AML-193 (cell line): ENCODE results near the gene LRRC2.
"Not testable (repeated sequence)": the region's sequence is repeated elsewhere in the genome, so short reads cannot be mapped to it uniquely, and the experiment has no call there.

ENCODE experiments used
- DNase-seq, 2 experiments: peaks; one replicate each; lab custom pipeline; 2025; lab: John Stamatoyannopoulos, UW

Gene LRRC2

DNA sequence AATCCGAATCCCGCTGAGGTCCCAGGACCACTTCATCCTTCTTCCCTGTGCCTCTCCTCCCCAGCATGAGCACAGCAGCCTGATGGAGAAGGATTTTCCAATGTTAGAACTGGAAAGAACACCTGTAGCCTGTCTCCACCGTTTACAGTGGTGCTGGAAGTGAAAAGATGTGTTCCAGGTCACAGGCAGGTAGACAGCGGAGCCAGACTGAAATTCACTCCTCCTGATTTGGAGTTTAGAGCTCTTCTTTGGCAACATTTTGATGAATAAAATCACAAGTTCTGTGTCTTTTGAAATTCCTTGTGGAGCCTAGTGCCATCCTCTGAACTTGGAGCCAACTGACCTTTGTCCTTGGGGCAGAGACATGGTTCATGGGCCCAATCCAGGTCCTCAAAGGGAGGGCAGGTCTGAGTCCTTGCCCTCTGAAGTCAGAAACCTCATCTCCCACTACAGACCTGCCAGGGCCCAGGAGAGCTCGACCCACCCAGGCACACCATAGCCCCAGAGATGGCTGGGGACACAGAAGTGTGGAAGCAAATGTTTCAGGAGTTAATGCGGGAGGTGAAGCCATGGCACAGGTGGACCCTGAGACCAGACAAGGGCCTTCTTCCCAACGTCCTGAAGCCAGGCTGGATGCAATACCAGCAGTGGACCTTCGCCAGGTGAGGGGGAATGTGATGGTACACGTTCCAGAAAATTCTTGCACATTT is 68.4 kb downstream of the LRRC2 start, which contains the start of gene RTP3:
Gene RTP3 (plus strand): TSS at position 421 of the 710 bp plus-strand sequence. CDS start 87 bp downstream, at position 508.
- no peak for DNase-seq

DNA sequence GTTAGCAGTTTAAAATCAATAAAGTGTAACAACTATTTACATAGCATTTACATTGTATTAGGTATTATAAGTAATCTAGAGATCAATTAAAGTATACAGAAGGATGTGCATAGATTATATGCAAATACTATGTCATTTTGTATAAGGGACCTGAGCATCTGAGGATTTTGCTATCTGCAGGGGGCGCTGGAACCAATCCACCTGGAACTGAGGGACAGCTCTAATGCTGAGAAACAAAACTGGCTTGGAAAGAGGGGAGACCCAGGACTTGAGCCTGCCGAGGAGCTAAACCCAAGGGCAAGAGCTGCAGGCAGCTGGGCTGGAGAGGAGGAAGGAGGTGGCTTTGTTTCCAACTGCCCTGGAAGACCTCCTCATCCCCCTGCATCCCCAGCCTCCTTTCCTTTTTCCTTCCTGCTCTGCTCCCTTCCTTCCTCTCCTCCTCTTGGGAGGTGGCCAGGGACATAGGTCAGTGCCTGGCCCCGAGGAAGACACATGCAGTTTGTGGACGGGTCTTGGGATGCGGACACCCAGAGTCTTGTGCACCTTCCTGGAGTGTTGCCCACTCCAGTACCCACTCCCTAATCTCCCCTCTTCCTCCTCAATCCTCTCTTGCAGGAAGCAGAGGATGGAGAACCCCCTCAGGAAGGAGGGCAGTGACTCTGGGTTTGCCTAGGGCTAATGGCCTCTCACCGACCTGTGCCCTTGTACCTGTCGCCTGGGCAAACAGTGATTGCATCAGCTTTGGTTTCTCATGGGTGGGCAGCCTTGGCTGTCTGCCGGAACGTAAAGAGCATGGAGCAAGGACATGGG is 69.2 kb downstream of the LRRC2 start:
- DNase-seq, result peak; percentile 32 to 38

DNA sequence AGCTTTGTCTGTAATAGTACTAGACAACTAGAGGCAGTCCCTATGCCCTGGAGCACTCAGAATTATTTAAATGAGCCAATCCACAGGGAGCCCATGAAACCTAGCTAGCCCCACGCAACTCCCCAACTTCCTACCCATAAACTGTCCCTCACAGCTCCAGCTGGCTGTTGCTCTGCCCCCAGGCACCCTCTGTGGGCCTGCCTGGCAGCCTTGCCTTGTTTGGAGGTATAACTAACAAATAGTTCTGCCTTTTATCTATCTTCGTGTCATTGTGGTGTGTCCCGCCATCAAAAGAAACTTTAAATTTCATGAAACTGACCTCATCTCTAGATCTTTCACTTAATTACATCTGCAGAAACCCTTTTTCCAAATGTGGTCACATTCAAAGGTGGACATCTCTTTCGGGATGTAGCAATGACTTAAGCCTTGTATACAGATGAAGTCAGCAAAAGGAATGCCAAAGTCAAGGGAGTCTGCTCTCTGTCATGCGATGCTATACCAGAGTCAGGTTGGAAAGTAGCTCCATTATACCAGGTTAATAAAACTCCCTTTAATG is 70.1 kb downstream of the LRRC2 start:
- DNase-seq, result no peak

DNA sequence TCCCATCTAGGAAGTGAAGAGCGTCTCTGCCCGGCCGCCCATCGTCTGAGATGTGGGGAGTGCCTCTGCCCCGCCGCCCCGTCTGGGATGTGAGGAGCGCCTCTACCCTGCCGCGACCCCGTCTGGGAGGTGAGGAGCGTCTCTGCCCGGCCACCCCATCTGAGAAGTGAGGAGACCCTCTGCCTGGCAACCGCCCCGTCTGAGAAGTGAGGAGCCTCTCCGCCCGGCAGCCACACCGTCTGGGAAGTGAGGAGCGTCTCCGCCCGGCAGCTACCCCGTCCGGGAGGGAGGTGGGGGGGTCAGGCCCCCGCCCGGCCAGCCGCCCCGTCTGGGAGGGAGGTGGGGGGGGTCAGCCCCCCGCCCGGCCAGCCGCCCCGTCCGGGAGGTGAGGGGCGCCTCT is 71.6 kb downstream of the LRRC2 start:
- not testable (repeated sequence) for DNase-seq

DNA sequence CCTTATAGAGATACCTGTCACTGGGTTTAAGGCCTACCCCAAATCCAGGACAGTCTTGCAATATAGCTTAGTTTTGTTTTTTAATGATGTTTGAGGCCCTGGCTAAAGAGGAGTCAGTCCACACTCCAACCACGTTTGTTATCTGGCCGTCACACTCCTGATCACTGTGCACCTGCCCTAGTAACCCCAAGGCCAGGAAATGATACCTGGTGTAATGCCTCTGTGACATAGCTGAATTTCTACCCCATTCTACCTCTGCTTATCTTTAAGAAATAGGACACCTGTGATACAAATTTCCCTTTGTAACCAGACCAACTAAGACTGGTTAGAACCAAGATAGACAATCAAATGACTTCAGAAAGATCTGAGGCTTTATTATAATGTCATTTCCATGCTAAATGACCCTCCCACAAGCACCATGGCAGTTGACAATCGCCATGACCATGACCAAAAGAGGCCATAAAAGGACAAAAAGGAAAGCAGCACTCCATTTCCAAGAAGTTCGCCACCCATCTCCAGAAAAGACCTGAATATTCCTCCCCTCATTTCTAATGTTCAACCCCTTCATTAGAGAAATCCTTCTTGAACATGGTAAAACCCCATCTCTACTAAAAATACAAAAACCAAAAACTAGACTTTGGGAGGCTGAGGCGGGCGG is 73.1 kb downstream of the LRRC2 start:
- DNase-seq, result no peak

DNA sequence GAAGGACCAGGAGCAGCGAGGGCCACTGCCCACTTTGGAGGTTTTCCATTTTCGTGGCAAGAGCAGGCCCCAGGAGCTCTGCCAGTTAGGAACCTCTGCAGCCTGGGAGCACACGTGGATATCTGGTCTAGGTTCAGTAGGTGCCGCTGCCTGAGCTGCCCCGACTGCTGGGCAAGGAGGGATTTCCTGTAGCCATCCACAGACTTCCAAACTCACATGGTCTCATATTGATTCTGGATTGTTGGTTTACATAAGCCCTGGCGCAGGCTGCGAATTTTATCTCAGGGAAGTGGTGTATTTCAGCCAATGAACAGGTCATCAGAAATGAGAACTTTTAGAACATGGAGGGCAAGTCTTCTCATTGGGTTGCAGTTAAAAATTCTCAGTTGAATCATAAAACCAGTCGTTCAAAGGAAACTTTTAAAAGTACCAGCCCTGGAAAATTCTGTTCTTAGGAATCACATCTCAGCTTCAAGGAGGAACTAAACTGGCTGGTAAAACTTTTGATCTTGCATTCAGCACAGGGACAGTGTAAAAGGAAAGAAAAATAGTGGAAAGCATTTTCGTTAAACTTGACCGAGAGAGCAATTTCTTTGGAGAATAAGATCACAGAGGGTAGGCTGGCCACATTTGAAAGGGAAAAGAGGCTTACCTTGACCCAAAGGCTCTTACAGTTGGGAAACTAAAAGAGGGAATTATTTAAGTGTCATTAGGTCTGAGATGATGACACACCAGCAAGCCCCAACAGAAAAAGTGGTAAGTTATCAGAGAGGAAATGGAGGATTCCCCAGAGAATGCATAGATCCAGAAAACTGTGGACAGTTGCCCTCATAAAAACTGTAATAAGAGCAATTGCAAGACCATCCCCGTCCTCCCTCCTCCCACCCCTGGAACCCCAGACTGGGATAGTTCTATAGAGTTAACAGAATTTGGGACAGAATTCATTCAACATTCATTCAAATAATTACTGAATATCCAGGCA is 74.7 kb downstream of the LRRC2 start:
- no peak for DNase-seq

DNA sequence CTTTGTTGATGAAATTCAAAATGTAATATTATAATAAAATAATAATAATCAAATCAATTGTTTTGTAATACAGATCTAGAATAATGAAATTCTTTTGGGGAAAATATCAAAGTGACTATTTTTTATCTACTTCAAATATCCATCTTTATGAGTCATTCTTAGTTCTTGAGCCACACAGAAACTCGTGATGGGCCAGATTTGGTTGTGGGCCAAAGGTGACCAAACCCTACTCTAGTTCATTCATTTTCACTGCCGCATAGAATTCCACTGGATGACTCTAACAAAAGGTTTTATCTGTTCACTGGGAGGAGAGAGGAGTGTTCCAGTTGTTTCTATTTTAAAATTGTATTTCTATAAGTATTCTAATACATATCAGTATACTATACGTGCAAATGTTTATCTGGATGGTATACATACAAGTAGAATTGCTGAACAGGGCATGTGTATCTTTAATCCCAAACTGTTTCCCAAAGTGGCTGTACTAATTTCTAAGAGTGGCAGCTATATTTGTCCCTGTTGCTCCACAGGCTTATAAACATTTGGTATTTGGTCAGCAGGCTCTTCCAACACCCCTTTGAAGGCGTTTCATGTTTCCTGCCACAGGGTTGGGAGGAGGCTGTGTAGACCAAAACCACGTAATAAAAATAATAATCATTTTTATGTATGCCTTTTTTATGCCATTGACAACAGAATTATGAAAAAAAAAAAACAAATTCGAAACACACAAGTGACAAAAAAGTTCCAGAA is 75.6 kb downstream of the LRRC2 start:
- no peak for DNase-seq

DNA sequence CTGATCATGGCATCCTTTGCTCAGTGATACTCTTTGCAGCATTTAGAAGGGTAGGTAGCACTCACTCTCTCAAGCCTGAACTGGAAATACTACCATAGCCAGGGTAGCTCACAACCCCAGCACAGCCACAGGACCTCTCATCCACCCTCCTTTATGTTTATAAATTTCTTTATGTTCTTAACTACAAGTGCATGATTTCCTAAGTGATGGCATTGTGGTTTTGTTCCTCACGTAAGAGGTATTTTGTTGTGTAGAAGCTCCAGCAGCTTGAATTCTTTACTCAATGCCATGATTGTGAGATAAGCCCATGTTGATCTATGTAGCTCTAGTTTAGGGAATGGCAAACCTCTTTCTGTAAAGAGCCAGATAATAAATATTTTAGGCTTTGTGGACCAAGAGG is 76.2 kb downstream of the LRRC2 start:
- DNase-seq, result no peak

DNA sequence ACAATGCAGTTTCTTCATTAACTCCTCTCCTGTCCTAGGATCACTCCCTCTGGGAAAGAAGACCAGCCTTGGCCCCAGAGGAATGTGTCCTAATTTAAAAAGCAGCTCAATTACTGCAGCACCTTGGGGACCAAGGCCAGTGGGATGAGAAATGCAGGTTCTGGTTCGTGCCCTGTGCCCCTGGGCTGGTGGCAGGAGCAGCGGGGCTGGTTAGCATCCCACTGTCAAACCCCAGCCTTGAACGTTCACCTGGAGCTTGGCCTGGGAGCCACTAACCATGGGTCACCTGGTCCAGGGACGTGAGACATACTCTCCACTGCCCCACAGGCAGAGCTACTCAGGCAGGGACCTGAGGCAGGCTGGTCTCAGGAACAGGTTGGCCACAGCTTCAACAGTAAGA is 76.7 kb downstream of the LRRC2 start:
- DNase-seq, result no peak

DNA sequence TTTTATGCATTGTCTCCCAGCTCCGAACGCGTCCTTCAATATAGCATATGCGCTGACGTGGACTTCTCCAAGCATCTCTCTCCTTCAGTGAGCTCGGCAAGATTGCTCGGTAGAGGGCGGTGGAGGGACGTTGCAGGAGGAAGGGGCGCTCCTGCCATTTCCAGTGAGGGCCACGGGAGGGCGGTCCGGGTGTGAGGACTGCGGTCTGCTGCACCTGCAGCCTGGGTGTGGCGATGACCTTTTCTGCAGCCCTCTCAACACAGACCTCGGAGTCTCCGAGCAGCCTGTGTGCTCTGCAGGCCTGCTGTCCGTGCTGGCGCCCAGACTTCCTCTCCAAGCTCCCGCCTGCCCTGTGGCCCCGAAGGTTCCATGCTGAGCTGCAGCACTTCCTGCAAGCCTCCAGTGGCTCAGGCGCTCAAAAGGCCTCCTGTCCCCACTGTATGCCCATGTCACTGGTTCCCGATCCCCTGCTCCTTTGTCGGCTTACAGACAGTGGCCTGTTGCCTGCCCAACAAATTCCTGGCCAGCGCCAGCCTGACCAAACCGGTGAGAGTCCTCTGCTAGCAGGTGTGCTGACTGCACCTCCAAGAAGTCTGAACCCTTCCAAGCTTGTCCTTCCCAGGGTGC is 77.3 kb downstream of the LRRC2 start:
- DNase-seq, result peak; percentile 89 to 92

DNA sequence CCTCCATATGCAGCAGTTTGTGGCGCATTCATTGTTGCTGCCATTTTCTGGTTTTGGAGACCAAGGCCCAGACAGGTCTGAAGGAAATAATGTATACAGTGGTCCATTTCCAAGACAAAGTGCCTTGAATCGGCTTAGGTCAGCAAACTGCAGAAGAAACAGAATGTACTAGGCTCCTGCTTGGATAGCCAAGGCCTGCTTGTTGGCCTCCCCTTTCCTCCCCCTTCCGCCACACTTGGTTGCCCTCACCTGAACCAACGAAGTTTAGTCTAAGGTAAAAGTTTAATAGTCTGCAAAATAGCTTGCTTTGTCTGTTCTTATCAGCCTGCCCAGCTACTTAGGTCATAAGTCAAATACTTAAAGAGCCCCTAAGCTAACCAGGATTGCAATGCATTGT is 80.3 kb downstream of the LRRC2 start:
- no peak for DNase-seq

DNA sequence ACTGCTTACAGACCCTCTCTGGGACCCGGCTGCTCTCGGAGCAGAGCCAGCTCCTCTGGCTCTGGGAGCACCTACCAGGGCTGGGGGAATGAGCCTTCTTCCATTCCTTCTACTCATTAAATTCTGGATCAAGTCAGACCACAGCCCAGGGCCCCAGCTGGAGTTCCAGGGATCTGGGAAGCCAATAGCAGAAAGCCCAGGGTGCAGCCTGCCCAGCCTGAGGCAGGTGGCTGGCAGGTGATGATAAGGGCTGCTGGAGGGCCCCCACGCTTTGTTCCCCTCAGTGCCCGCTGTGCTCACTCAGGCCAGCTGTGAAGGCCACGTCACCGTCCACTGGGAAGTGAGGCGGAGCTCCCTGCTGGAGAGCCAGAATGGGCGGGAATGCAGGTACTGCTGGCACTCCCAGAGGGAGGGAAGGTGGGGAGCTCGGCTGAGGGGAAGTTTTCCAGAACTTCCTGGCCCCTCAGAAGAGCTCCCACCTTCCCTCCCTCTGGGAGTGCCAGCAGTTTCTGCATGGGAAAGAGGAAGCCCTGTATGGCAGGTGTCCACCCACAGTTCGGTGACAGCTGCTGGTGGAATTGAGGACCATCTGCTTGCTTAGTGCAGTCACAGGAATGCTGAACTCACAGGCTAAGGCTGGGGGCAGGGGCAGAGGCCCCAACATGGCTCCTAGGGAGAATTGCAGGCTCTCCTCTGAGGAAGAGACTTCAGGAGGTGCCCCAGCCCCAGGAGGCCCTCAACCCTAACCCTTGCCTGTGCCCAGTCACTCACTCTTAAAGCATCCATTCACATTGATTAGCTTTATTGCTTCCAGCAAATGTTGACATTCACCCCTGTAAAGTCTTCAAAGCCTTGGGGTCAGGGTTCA is 81.0 kb downstream of the LRRC2 start:
- DNase-seq, result no peak

DNA sequence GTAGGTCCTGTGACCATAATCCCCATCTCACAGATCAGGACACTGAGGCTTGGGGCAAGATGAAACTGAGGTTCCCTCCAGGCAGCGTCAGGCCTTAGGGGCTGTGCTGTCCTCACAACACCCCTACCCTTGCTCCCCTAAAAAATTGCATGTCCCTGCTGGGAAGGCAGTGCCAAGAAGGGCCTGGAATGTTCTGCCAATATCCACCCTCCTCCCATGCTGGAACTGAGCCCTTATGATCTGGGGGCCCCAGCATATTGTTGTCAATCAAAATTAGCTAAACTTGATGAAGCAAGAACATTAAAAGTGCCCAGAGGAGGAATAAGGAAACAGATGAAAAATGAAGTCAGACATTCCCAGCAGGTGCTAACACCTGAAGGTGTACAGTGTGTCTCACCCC is 81.7 kb downstream of the LRRC2 start:
- no peak for DNase-seq

DNA sequence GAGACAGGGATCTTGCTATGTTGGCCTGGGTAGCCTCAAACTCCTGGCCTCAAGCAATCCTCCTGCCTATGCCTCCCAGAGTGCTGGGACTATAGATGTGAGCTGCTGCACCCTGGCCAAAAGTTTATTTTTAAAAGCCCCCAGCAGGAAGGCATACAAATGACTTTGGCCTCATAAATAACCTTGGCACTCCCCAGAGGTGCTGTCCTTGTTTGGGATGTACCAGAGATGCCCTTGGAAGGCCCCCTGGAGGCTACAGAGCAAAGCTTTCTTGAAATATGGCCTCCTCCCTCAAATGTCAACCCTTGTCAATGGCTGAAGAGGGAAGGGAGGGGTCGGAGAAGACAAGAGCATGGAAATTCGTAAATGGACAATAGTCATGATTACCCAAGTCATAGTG is 82.3 kb downstream of the LRRC2 start:
- peak; percentile 7 to 9 for DNase-seq

DNA sequence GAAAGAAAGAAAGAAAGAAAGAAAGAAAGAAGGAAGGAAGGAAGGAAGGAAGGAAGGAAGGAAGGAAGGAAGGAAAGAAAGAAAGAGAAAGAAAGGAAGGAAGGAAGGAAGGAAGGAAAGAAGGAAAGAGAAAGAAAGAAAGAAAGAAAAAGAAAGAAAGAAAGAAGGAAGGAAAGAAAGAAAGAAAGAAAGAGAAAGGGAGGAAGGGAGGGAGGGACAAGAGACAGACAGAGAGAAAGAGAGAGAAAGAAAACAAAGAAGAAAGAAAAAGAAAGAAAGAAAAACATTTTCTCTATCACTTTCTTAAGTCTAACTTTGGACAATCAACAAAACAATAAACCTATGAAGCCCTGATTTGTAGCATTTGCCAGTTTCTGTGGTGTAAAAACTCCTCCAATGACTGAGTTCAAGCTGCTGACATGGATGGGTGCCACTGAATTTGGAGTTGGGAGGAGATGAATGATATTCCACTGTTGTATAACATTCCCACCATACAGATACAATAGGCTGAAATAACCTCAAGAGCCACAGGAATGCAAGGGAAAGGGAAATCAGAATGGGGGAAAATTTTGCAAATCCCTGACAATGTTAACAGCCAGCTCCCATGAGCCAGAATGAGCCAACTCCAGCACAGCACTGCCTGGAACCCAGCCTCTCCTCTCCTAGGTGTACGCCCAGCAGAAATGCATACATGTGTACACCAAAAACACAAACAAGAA is 83.3 kb downstream of the LRRC2 start:
- DNase-seq, result no peak

DNA sequence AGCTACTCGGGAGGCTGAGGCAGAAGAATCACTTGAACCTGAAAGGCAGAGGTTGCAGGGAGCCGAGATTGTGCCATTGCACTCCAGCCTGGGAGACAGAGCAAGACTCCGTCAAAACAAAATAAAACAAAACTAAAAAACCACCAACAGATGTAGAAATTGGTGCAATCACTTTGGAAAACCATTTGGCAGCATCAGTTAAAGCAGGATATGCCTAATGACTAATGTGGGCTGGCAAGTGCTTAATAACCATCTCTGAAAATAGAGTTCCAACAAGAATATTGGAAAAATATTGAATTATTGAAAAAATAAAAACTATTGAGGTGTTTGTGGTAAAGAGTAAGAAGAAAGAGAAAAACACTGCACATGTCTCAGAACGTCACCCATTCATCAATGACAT is 84.5 kb downstream of the LRRC2 start:
- no peak for DNase-seq

DNA sequence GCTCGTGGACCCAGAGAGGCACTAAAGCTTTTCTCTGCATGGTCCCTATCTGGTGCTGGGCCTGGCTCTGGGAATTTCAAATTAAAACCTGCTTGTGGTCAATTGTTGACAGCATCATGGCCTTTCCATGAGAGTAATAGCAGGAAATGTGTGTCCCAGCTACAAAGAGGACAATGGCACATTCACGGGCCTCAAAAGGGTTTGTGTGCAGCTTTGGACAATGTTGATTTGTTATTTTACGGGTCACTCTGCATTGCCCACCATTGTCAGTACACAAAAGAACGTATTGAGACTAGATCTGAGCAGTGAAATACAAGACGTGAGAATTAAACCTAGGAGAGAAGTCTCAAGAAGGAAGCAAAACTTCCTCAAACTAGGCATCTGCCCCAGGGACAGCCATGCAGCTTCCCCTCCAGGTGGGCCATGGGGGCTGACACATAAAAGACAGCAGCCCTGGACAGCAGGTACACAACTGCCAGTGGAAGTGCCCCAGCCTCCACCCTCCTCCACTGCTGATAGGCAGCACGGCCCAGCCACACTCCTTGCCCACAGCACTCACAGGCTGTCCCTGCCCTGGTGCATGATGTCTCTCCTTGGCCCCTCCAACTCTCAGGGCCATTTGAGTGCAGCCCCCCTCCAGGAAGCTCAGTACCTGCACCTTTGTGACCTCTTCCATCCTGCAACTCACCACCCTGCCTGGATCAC is 85.5 kb downstream of the LRRC2 start:
- no peak for DNase-seq

DNA sequence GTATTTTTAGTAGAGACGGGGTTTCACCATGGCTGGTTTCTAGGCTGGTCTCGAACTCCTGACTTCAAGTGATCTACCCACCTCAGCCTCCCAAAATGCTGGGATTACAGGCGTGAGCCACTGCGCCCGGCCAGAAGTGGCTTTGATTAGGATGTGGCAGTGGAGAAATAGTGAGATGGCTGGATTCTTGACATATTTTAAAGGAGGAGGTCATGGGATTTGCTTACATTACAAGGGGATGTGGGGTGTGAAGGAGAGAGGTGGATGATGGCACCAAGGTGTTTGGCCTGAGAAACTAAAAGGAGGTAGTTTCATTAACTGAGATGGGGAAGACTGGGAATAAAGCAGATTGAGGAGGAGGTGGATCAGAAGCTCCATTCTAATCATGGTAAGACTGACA is 86.4 kb downstream of the LRRC2 start:
- DNase-seq, result no peak
